NCI-H82 (cell line): Measurements from ENCODE around the gene OSBPL10.

ENCODE experiments used
- DNase-seq: peaks from one replicate; lab custom pipeline; 2025; lab: John Stamatoyannopoulos, UW

Gene OSBPL10

DNA sequence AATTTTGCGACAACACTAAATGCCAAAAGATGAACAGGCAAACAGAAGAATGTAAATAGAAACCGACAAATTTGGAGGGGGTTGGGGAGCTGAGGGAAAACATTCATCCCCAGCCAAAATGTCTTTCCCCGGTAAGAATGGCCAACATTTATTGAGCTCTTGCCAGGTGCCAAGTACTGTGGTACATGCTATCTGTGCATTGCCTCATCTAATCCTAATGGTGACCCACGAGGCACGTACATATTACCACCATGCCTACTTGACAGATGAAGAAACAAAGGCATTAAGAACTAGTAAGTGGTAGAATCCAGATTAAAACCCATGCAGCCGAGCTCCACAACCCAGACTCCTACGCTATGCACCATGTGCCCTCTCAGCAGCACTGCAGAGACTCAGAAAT is 242.7 kb downstream of the OSBPL10 start:
- DNase-seq = no peak

DNA sequence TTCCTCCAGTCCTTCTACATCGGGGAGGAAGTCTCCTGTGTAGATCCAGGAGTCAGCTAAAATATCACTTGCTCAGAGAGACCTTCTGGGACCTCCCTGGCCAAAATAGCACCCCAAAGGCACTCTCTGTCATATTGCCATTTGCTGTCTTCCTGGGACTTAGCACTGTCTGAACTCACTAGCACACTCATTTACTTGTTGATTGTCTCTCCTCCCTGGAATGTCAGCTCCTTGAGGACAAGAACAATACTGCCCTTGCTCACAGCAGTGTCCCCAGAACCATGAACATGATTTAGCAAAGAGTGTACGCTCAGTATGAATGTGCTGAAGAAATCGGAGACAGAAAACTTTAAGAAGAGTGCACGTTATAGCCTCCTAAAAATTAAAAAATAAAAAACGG is 245.4 kb downstream of the OSBPL10 start:
- DNase-seq = no peak

DNA sequence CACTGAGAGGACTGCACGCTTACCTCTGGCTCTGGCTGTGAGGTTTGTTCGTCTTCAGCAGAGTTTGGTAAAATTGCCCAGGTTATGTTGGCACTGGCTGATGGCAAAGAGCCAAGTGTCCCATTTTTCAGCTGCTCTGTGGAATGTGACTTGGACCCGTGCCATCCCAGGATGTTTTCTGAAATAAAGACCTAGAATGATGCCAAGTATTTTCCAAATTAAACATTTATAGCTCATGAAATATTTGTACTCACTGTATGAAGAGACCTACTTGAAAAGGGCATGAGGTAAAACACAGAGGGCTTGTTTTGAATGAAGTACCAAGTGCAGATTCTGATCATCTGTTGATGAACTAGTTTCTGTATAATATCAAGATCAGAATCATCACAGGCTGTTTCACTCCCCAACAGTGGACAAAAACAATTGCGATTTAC is 247.8 kb downstream of the OSBPL10 start:
- DNase-seq = no peak

GRCh38 chr3:31732548-31732947 is 248.5 kb downstream of the OSBPL10 start:
- no peak for DNase-seq

- no peak for DNase-seq
Measured at GRCh38 chr3:31729573-31729972, 251.5 kb downstream of the OSBPL10 start.

GRCh38 chr3:31729082-31729481 is 252.0 kb downstream of the OSBPL10 start:
- no peak for DNase-seq

DNA sequence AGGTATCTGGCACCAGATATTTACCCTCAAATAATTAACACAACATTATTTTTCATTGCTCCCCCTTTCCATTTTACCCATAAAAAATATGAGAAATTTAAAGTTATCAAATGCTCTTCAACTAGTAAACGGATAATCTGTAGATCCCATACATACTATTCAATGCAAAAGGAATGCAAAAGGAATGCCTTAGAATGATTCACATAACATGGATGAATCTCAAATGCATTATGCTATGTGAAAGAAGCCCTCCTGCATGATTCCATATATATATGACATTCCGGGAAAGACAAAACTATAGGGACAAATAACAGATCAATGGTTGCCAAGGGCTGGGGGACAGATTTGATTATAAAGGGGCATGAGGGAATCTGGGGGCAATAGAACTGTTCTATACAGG is 252.7 kb downstream of the OSBPL10 start:
- no peak for DNase-seq

DNA sequence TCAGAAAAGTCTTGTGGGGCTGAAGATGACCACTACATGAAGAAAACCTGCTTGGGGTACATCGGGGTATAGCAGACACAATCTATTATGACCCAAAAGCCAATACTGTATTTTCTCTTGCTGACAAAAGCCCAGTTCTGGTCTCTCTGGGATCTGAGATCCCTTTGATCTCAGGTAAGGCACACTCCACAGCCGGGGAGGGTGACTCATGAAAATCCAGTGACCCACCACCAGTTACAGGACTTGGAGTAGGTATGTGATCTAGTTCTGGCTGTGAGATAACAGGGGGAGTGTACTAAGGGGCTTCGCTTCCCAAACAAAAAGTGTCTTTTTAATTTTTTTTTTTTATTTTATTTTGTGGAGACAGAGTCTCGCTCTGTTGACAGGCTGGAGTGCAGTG is 255.1 kb downstream of the OSBPL10 start:
- DNase-seq = no peak

- DNase-seq = no peak
Measured at GRCh38 chr3:31725568-31725967, 255.5 kb downstream of the OSBPL10 start.

DNA sequence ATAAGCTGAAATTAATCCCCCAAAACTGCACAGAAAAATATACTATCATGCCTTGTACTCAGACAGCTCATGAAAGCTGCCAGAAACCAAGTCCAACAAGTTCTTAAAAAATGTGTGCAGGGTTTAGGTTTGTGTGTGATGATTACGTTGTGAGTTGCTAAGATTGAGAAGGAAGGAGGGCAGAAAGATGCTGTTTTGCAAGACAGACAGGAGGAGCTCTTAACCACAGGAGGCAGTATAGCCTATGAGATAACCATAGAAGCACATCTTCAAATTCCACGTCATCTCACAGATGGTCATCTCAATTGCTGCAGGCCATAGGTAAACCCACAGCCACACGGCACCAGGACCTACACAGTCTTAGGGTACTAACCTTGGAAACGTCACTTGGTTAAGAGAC is 256.4 kb downstream of the OSBPL10 start:
- peak; percentile 28 for DNase-seq

- DNase-seq = peak; percentile 10
Measured at GRCh38 chr3:31724116-31724515, 256.9 kb downstream of the OSBPL10 start.

- no peak for DNase-seq
Measured at GRCh38 chr3:31723701-31724100, 257.4 kb downstream of the OSBPL10 start.

DNA sequence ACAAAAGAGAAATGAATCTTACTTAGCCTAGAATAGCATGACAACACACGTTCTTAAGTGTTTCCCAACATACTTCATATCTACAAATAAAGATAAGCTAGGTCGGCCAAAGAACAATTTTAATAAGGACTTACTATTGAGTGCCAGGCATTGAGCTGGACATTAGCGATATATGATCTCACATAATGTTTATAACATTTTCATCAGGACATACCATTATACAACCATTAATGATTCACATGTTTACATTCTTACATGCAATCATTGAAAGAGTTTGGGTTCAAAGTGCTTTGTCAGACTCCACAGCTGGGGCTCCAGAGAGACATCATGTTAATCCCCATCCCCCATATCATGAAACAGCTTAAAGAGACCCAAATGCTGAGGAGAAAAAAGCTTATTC is 259.4 kb downstream of the OSBPL10 start:
- DNase-seq = no peak

DNA sequence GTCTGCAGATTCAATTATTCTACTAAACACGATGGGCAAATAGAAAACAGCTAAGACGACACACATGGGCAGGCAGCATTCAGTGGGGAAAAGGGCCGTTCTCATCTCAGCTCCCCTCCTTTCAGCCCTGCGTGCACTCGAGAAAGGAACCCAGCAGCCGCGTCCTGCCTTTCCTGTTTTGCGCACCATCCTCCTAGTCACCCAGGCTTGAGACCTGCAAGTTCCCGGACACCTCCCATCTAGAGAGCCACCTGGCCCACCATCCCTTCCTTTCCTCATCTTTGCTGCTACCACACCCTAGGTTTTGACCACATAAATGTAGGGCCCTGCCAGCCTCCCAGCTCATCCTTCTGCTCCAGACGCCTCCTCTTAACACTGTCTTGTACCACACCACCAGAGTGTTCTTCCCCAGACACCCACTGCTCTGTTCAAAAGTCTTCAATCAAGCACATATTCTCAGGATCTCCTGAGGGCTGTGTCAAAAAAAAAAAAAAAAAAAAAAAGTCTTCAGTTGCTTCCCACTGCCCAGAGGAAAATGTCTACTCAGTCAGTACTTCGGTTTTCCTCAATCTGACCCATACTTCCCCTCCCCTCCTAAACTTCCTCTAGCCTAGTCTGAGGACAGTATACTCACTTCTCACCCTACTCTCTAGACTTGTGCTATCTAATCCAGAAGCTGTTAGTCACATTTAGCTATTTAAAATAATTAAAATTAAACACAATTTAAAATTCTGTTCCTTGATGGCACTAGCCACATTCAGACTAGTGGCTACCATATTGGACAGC is 266.4 kb downstream of the OSBPL10 start:
- DNase-seq = no peak

DNA sequence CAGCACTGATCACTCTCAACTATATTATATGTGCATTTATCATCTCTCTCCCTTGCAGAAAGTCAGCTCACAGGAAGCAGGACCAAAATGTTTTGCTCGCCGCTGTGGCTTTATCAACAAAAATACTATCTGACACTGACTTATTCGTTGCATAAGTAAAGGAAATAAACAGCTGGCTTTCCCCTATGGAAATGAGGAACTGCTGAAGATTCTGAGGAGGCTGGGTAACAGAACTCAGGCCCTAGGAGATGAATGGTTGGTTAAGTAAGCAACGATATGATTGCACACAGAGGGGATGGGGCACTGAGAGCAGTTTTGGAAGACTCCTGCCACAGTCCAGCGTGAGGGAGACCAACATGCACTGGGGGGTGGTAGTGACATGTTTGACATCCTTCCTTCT is 267.2 kb downstream of the OSBPL10 start:
- no peak for DNase-seq

- no peak for DNase-seq
Measured at GRCh38 chr3:31710123-31710803, 270.8 kb downstream of the OSBPL10 start.

DNA sequence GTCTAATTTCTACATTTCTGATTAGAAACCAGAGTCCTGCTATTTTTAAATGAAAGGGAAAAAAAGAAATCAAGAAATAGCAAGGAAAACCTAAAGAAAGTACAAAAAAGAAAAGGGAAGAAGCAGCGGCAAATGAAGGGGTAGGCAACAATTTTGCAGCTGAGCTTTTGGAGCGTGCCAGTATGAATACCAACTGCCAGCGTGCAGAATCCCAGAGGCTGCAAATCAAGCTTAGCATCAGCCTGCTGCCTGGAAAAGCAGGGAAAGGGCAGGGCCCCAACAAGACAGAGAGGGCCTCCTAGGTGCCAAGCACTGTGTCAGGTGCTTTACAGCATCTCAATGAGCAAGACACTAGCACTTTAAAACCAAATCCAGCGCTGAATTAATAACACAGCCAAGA is 271.5 kb downstream of the OSBPL10 start:
- DNase-seq = no peak

DNA sequence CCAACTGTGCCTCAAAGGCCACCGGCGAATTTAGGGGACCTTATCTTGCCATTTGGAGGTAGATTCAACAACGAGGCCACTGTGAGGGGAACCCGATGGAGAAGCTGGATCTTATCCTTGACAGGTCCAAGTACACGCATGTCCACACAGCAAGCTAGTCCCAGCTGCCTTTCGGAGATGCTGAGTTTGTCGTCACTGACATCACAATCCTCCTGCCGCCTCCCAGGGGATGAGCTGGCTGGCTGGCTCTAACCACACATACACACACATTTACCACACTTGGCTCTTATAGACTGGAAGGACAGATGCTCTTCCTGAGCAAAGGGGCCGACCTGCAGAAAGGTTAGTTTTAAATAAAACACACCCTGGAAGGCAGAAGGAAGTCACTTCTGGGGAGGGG is 272.1 kb downstream of the OSBPL10 start:
- no peak for DNase-seq

DNA sequence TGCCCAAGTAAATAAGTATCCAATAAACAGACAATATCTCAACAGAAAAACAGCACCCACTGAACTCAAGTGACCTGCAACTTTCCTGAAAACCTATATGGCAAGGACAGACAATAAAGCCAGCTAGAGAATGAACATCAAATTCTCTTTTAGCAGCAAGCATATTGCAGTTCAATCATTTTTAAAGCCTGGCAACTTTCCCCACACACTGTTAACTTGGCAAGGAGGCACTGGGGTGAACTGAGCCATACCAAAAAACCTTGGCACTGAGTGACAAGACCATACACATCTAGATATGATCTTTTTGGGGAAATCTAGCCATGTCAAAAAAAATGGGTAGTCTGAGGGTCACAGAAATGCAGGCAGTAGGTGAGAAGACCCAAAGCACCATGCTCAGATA is 273.8 kb downstream of the OSBPL10 start:
- no peak for DNase-seq

DNA sequence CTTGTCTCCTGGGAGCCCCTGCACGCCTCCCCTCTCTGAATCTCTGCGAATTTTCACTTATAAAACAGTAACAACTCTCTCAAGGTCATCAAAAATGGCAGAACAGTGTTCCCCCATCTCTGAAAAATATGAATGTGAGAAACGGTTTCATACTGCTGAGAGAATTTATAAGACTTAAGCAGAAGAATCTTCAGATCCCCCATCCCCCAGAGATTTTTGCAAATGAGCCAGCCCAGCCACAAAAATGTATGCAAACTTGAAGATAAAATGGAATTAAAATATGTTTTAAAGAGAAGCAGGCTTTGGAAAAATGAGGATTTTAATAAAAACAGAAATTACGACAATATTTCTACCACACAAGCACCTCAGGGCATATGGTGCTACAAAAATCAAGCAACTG is 275.3 kb downstream of the OSBPL10 start:
- DNase-seq = no peak

DNA sequence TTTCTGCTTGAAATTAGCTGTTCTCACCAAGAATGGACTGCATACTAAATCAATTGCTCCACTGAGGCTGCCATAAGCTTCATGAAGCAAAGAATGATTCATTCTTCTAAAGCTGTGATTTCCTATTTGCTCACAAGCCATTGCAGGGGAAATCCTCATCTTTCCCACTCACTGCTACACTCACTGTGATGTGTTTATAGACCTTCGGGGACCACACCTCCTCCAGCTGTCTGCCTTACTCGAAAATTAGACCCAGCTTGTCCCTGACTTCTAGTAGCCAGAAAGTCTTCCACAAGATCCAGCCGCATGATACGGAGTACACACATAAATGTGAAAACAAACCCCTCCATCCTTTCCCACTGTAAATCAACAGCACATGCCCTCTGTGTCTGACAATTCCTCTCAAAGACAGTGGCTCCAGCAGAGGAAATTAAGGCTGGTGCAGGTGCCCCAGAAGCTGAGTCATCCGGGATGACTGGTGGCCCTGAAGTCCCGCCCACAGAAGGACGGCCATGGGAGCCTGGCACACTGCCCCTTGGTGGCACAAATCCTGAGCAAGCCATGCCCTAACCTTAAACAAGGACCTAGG is 276.4 kb downstream of the OSBPL10 start:
- DNase-seq = no peak

- no peak for DNase-seq
Measured at GRCh38 chr3:31704156-31704555, 276.9 kb downstream of the OSBPL10 start.

GRCh38 chr3:31701286-31701685 is 279.8 kb downstream of the OSBPL10 start:
- no peak for DNase-seq
